Measurements from ENCODE around the gene LIPC. TPM values are rescaled to one million over a fixed set of nuclear protein-coding genes. Genes with fewer than 3 reads are reported as not detected.

LIPC gene
- total and polyA plus RNA-seq, 2 of the 4 experiments (the other 2 are of a cell fraction) = 0.07 TPM; not detected in 1

DNA sequence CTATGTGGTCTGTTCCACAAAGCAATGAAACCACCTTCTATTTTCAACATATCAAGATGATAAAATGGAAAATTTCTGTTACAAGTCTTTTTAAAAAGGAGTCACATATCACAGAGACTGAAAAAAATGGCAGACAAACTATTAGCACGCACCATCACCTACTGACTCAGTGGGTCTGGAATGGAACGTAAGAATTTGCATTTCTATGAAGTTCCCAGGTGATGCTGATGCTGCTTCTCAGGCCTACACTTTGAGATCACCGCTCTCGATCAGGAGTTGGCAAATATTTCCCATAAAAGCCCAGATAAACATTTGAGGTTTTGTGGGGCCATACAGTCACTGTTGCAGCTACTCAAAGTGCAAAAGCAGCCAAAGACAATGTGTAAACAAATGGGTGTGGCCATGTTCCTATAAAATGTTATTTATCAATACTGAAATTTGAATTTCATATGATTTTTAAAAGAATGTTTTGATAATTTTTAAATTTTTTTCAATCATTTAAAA is 174.8 kb downstream of the LIPC start:
- no peak overlapping the region for H3K56ac ChIP-seq (ENCODE audit: extremely low read depth, insufficient read depth, low read length)
- ChIA-PET POLR2A (ENCODE audit: unreplicated experiment) (no interaction called here), CTCF (no interaction called here)
- peaks cover 7% of the 10 kb centered on the region for H3K36me3 ChIP-seq (ENCODE audit: control insufficient read depth, insufficient read depth, low read length)
- BruUV-seq (replicated peaks) = no TSS peak
- peaks cover 3% of the 10 kb centered on the region; the same call in 1 of the 2 replicates for H4K20me1 ChIP-seq (ENCODE audit: insufficient read depth, low read length)
- no peak overlapping the region for H4K5ac ChIP-seq (ENCODE audit: low read depth, low read length)
- peak overlapping the region; percentile 54; the same call in 1 of the 2 replicates for H3K4ac ChIP-seq (ENCODE audit: low read depth, low read length)
- H3K27me3 ChIP-seq (ENCODE audit: control insufficient read depth, insufficient read depth, low read length) = no peaks in the 10 kb centered on the region
- intact Hi-C loops (cut with micrococcal nuclease) (no loop called here), dilution Hi-C loops (cut with HindIII; ENCODE audit: low sequenced_read_pairs, unreplicated experiment) (no loop called here), in situ Hi-C loops (cut with MboI; ENCODE audit: low sequenced_read_pairs) (no loop called here)
- H3K27ac ChIP-seq (ENCODE audit: insufficient read depth, low read length) = no peak overlapping the region
- no peak overlapping the region; the same call in 1 of the 2 replicates for H4K91ac ChIP-seq (ENCODE audit: insufficient read depth, low read depth, low read length)
- H3K14ac ChIP-seq (replicated peaks; ENCODE audit: low read depth, low read length) = 0 out of 2 replicates have a peak overlapping the region, but pooled peaks have one; percentile 10
- no peak overlapping the region for H3K9ac ChIP-seq (ENCODE audit: low read depth, low read length)
- 100% methylated on average over 1 of the region's 4 CpGs; no CpG with 5 or more reads in 1 of the 2 experiments for WGBS, 2 experiments (ENCODE audit: extremely low coverage in 2 of 2, insufficient read length in 1 of 2)
- H3K4me2 ChIP-seq (ENCODE audit: low read depth, low read length) = no peak overlapping the region
- no peak overlapping the region for H2AK9ac ChIP-seq (replicated peaks; ENCODE audit: low read depth, low read length, poor library complexity)
- peak overlapping the region; percentile 35; the same call in 1 of the 2 replicates for H3K23ac ChIP-seq (ENCODE audit: low read depth, low read length)
- DNase-seq (no peak), ATAC-seq (ENCODE audit: low read depth) (no peak)
- peak overlapping the region; percentile 16; the same call in 1 of the 2 replicates for H2BK120ac ChIP-seq (ENCODE audit: low read depth, low read length)
- H3K4me1 ChIP-seq (ENCODE audit: control insufficient read depth, insufficient read depth, low read length) = peaks cover 7% of the 10 kb centered on the region
- peaks cover 5% of the 10 kb centered on the region for H3K9me1 ChIP-seq (ENCODE audit: insufficient read depth, low read length)
- TF ChIP-seq MAFK (IDR thresholded peaks at IDR 0.05; ENCODE audit: low read depth, low read length) (no peak), SMC3 (IDR thresholded peaks at IDR 0.05; ENCODE audit: low read depth, low read length) (no peak), RCOR1 (IDR thresholded peaks at IDR 0.05; ENCODE audit: insufficient replicate concordance, low read length) (no peak), CEBPB (IDR thresholded peaks at IDR 0.05; ENCODE audit: low read depth, low read length) (no peak), RAD21 (IDR thresholded peaks at IDR 0.05; ENCODE audit: low read length) (no peak), MAZ (IDR thresholded peaks at IDR 0.05; ENCODE audit: borderline replicate concordance, low read depth, low read length) (no peak), CTCF (conservative IDR thresholded peaks at IDR 0.05; ENCODE audit: low read depth, low read length) (no peak), FOS (IDR thresholded peaks at IDR 0.05; ENCODE audit: low read depth, low read length) (no peak)
- TF ChIP-seq, protein P1, sequence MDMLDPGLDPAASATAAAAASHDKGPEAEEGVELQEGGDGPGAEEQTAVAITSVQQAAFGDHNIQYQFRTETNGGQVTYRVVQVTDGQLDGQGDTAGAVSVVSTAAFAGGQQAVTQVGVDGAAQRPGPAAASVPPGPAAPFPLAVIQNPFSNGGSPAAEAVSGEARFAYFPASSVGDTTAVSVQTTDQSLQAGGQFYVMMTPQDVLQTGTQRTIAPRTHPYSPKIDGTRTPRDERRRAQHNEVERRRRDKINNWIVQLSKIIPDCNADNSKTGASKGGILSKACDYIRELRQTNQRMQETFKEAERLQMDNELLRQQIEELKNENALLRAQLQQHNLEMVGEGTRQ (IDR thresholded peaks at IDR 0.05; ENCODE audit: low read depth, low read length) = no peak
- peaks cover 20 to 53% of the 10 kb centered on the region in 2 experiments for H3K79me1 ChIP-seq (ENCODE audit: low read depth in 1 of 2, low read length in 2 of 2)
- peak overlapping the region; percentile 64; the same call in 1 of the 2 replicates for H3K18ac ChIP-seq (ENCODE audit: low read depth, low read length)
- H2BK20ac ChIP-seq (ENCODE audit: low read depth, low read length) = peak overlapping the region; percentile 27
- H3K4me3 ChIP-seq (ENCODE audit: insufficient read depth, low read depth, low read length) = no peak overlapping the region
- no peak overlapping the region for H2AFZ ChIP-seq (replicated peaks; ENCODE audit: low read length, poor library complexity)
- H3K9me3 ChIP-seq (ENCODE audit: control insufficient read depth, insufficient read depth, low read length) = no peaks in the 10 kb centered on the region
- no peak overlapping the region for H2BK5ac ChIP-seq (ENCODE audit: low read depth, low read length, poor library complexity, severe bottlenecking)
- peak overlapping the region in 1 of 2 experiments; percentile 66; a peak in 2 of 4 replicates for H4K8ac ChIP-seq (ENCODE audit: low read depth in 2 of 2, low read length in 2 of 2)
- peak overlapping the region; percentile 55; the same call in 1 of the 3 replicates for H2BK15ac ChIP-seq (ENCODE audit: low read depth, low read length)
- H2AK5ac ChIP-seq (ENCODE audit: low read depth, low read length) = peak overlapping the region; percentile 78; the same call in 1 of the 2 replicates

Measured in IMR-90 (cell line).